Prostate gland (tissue), 2 donors: ENCODE measurements around the gene PDZD7. TPM values are rescaled to one million over a fixed set of nuclear protein-coding genes. Genes with fewer than 3 reads are reported as not detected.

Experiments
- DNase-seq: peaks from one replicate; pipeline ENCODE4 v3.0.0-alpha.2; 2019; ENCODE audit warnings: low spot score
- H3K27ac ChIP-seq, 2 donors: fragments of 200-600 bp; sonication (generic); 2 replicates each; pipeline ENCODE4 v1.5.1; 2017 to 2019
- H3K27me3 ChIP-seq: fragments of 200-600 bp; sonication (generic); replicated peaks from 2 replicates; pipeline ENCODE4 v1.5.1; 2019; ENCODE audit not compliant: insufficient read depth
- H3K36me3 ChIP-seq, 2 donors: fragments of 200-600 bp; sonication (generic); 1 replicate in 1 of 2; 2 replicates in 1 of 2; pipeline versions ENCODE4 v1.5.1 to v1.8.1; 2017 to 2019
- H3K4me1 ChIP-seq: fragments of 200-600 bp; sonication (generic); replicated peaks from 2 replicates; pipeline ENCODE4 v1.5.1; 2019
- H3K4me3 ChIP-seq, 2 donors: fragments of 200-600 bp; sonication (generic); 2 replicates each; pipeline ENCODE4 v1.5.1; 2017 to 2019
- H3K9me3 ChIP-seq: fragments of 200-600 bp; sonication (generic); 2 replicates; pipeline ENCODE4 v1.5.1; 2017
- POLR2A ChIP-seq: fragments of 450-650 bp; IDR thresholded peaks from one replicate; pipeline ENCODE4 v1.6.1; 2016; ENCODE audit warnings: antibody characterized with exemption, mild to moderate bottlenecking
- POLR2AphosphoS5 ChIP-seq: sonication (generic); formaldehyde crosslinking; IDR thresholded peaks from one replicate; pipeline ENCODE4 v1.6.1; 2017; ENCODE audit warnings: antibody characterized with exemption
- WGBS: methylation state at CpG from one replicate; pipeline ENCODE4 v1.1.5; 2018; 5-methylcytosine and 5-hydroxymethylcytosine counted together
- intact Hi-C: fragments of 100-400 bp; cut with DNase I; formaldehyde crosslinking; loops from one replicate; pipeline ENCODE4 v1.14.2; 2022
- microRNA counts, 2 donors: library from miRNA; unstranded; fragments of <30 nt; microRNA quantifications; one replicate each; lab custom pipeline; 2016 to 2017
- microRNA-seq: library from miRNA; unstranded; fragments of <30 nt; microRNA quantifications from one replicate; pipeline ENCODE4, GENCODE V29; 2016
- small RNA-seq, 2 donors: library from RNA; depleted of rRNA; stranded (forward); fragments of <200 nt; gene quantifications; one replicate each; pipeline ENCODE3, GENCODE V24; 2016
- total RNA-seq, 2 donors: library from RNA; depleted of rRNA; stranded (reverse); fragments of >200 nt; gene quantifications; one replicate each; pipeline ENCODE4 v1.1.0, GENCODE V29; 2016
- TF ChIP-seq, protein P1 (sequence below), 4 experiments: fragments of 200-600 bp in 2 of 4; fragments of 450-650 bp in 2 of 4; sonication (generic) in 2 of 4; IDR thresholded peaks; 1 replicate in 3 of 4; 2 replicates in 1 of 4; pipeline ENCODE4 v1.5.1; 2016 to 2019; ENCODE audit warnings: antibody characterized with exemption in 4 of 4, mild to moderate bottlenecking in 2 of 4, moderate library complexity in 2 of 4

PDZD7 gene
- total RNA-seq, 2 donors from 2014 or later, result 0.82 to 1.5 TPM

DNA sequence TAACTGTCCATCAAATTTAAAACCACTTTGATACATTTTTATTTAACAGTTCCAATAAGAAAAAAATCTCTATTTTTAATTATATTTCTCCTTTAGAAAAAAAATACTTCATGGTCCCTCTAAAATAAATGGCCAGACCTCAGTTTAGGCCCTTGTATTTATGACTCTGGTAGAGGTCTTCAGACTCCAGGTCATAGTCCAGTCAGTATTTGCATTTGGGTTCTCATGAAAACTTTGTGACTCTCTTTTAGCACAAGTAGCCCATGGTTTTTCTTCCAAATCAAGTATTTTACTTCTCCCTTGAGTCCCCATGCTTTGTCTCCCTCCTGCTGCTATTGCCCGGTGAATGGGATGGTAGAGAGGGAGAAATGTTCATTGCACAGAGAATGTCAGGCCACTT lies 67.1 kb downstream of the PDZD7 start:
- Histone ChIP-seq H3K9me3 (no peaks in the 10 kb centered on the region), H3K4me1 (peaks cover 7% of the 10 kb centered on the region), H3K4me3 (no peak overlapping the region), H3K27me3 (no peaks in the 10 kb centered on the region), H3K27ac (no peak overlapping the region), H3K36me3 (peaks cover 0 to 7% of the 10 kb centered on the region in 2 donors)
- no peak for DNase-seq
- WGBS, result 90% methylated on average over 1 of the region's 1 CpG
- intact Hi-C loops, result no loop called here
- TF ChIP-seq POLR2AphosphoS5 (no peak), POLR2A (no peak)
- TF ChIP-seq, protein P1, sequence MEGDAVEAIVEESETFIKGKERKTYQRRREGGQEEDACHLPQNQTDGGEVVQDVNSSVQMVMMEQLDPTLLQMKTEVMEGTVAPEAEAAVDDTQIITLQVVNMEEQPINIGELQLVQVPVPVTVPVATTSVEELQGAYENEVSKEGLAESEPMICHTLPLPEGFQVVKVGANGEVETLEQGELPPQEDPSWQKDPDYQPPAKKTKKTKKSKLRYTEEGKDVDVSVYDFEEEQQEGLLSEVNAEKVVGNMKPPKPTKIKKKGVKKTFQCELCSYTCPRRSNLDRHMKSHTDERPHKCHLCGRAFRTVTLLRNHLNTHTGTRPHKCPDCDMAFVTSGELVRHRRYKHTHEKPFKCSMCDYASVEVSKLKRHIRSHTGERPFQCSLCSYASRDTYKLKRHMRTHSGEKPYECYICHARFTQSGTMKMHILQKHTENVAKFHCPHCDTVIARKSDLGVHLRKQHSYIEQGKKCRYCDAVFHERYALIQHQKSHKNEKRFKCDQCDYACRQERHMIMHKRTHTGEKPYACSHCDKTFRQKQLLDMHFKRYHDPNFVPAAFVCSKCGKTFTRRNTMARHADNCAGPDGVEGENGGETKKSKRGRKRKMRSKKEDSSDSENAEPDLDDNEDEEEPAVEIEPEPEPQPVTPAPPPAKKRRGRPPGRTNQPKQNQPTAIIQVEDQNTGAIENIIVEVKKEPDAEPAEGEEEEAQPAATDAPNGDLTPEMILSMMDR (IDR thresholded peaks at IDR 0.05), result no peak

DNA sequence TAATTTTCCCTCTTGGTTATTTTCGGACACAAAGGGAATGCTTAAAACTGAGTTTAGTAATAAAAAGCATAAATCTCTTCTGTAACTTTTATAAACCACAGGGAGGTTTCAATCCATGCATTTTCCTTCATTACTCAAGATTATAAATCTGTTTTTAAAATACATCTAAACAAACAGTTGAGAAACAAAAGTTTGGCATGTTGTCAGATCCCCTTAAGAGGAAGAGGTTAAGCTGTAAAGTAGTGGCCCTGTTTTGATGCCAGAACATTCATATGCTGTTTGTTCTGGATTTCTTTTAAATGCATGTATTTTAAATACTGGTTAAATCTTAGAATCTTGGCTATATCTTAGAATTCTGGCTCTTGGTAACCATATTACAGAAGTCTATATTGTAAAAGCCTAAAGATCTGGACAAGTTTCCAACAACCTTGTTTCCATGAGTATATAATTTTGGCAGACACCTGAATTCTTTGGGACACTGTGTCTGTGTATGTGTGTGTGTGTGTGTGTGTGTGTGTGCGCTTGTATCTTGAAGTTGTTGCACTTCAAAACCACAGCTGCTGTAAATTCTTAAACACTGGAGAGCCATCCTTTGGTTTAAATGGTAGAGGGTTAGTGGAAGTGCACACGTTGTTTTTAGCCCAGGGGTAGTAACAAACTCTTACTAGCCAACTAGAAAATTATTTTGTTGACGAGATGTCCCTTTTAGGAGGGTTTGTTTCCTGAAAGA lies 68.4 kb downstream of the PDZD7 start:
- DNase-seq, result no peak
- no peaks in the 10 kb centered on the region for H3K9me3 ChIP-seq
- 42% methylated on average over 4 of the region's 4 CpGs for WGBS
- no peak overlapping the region for H3K27ac ChIP-seq
- TF ChIP-seq, protein P1 (IDR thresholded peaks at IDR 0.05), result no peak
- TF ChIP-seq POLR2AphosphoS5 (no peak), POLR2A (no peak)
- intact Hi-C loops, result no loop called here
- H3K36me3 ChIP-seq, result peaks cover 0 to 7% of the 10 kb centered on the region in 2 donors
- H3K4me1 ChIP-seq, result no peaks in the 10 kb centered on the region
- no peaks in the 10 kb centered on the region for H3K27me3 ChIP-seq
- H3K4me3 ChIP-seq, result no peak overlapping the region

GRCh38 chr10:100960251-100960650 lies 70.7 kb downstream of the PDZD7 start:
- Histone ChIP-seq H3K36me3 (no peaks in the 10 kb centered on the region), H3K4me1 (no peaks in the 10 kb centered on the region), H3K27ac (no peak overlapping the region), H3K9me3 (no peaks in the 10 kb centered on the region), H3K27me3 (no peaks in the 10 kb centered on the region), H3K4me3 (no peak overlapping the region)
- TF ChIP-seq, protein P1 (IDR thresholded peaks at IDR 0.05), result no peak
- TF ChIP-seq POLR2AphosphoS5 (no peak), POLR2A (no peak)
- intact Hi-C loops, result no loop called here
- no peak for DNase-seq

MicroRNAs within 50 kb of the gene (microRNA counts, 767-probe panel; counts per million panel counts)
- microRNA hsa-miR-608 (lab: Ali Mortazavi, UCI), result 0 to 431 counts per million in 2 donors

Small RNA genes within 50 kb of the gene (microRNA-seq; reads per million reads assigned to microRNA genes)
- not detected for gene MIR608

Small RNA genes within 50 kb of the gene (small RNA-seq; reads per million reads assigned to genes)
- gene MIR608, result 0 reads per million in 2 donors

Other genes starting within 250 kb of the PDZD7 start
- 10 to 100 TPM; 25.3 to 77.8 TPM for gene SLF2, start 118.2 kb downstream of the PDZD7 start, total RNA-seq
- gene SEMA4G, start 61.6 kb downstream of the PDZD7 start, total RNA-seq, result 10 to 100 TPM; 24.2 to 31.0 TPM
- gene MRPL43, start 43.6 kb downstream of the PDZD7 start, total RNA-seq, result 100 to 1,000 TPM in 1 of 2 donors, 10 to 100 TPM in 1; 98.3 to 119 TPM
- 10 to 100 TPM in 1 of 2 donors, 1 to 10 TPM in 1; 9.7 to 17.3 TPM for gene TWNK, start 43.6 kb downstream of the PDZD7 start, total RNA-seq
- gene LZTS2, start 31.3 kb downstream of the PDZD7 start, total RNA-seq, result 100 to 1,000 TPM; 108 to 189 TPM
- 10 to 100 TPM; 20.7 to 65.4 TPM for gene SFXN3, start 105 bp upstream of the PDZD7 start, total RNA-seq
- gene KAZALD1, start 30.9 kb upstream of the PDZD7 start, total RNA-seq, result 10 to 100 TPM in 1 of 2 donors, 1 to 10 TPM in 1; 9.8 to 24.4 TPM
- gene TLX1, start 100.2 kb upstream of the PDZD7 start, total RNA-seq, result under 1 TPM; 0.05 to 0.34 TPM
- not detected for gene LBX1, start 198.3 kb upstream of the PDZD7 start, total RNA-seq